ENCODE data around the gene COCH. TPM values are rescaled to one million over a fixed set of nuclear protein-coding genes. Genes with fewer than 3 reads are reported as not detected.

The COCH gene
- total RNA-seq, 1 donor from 2014 or later: 35.6 TPM

- no peaks in the 10 kb centered on the region for H3K36me3 ChIP-seq
- intact Hi-C loops (cut with DNase I): no loop called here
- H3K4me3 ChIP-seq: no peak overlapping the region
- H3K9me3 ChIP-seq: no peaks in the 10 kb centered on the region
- no peak for TF ChIP-seq CTCF (IDR thresholded peaks at IDR 0.05)
- no peaks in the 10 kb centered on the region for H3K27me3 ChIP-seq
- H3K4me1 ChIP-seq: no peaks in the 10 kb centered on the region
- no peak overlapping the region for H3K27ac ChIP-seq
- DNase-seq (ENCODE audit: extremely low spot score in 2 of 2): no peak
Measured at GRCh38 chr14:30868736-30869135, 5.6 kb upstream of the COCH start.

- Histone ChIP-seq H3K27me3 (no peaks in the 10 kb centered on the region), H3K9me3 (no peaks in the 10 kb centered on the region), H3K27ac (no peak overlapping the region), H3K4me1 (peaks cover 3% of the 10 kb centered on the region), H3K36me3 (no peaks in the 10 kb centered on the region), H3K4me3 (no peak overlapping the region)
- no peak for DNase-seq (ENCODE audit: extremely low spot score in 2 of 2)
- TF ChIP-seq POLR2A (IDR thresholded peaks at IDR 0.05) (no peak), POLR2AphosphoS5 (IDR thresholded peaks at IDR 0.05; ENCODE audit: insufficient read depth in 1 of 2, low read depth in 1 of 2) (no peak), CTCF (IDR thresholded peaks at IDR 0.05) (no peak)
- intact Hi-C loops (cut with DNase I): no loop called here
Measured at GRCh38 chr14:30869551-30870155, 4.7 kb upstream of the COCH start.

GRCh38 chr14:30872602-30873001, 1.8 kb upstream of the COCH start:
- Histone ChIP-seq H3K4me3 (no peak overlapping the region), H3K9me3 (no peaks in the 10 kb centered on the region), H3K4me1 (peaks cover 11% of the 10 kb centered on the region), H3K36me3 (no peaks in the 10 kb centered on the region), H3K27me3 (no peaks in the 10 kb centered on the region), H3K27ac (no peak overlapping the region)
- no peak for TF ChIP-seq POLR2A (IDR thresholded peaks at IDR 0.05)
- no peak for TF ChIP-seq CTCF (IDR thresholded peaks at IDR 0.05)
- TF ChIP-seq POLR2AphosphoS5 (IDR thresholded peaks at IDR 0.05; ENCODE audit: insufficient read depth in 1 of 2, low read depth in 1 of 2): no peak
- intact Hi-C loops (cut with DNase I): no loop called here
- no peak for DNase-seq (ENCODE audit: extremely low spot score in 2 of 2)

GRCh38 chr14:30873308-30874119, 845 bp upstream of the COCH start:
- no peak for DNase-seq (ENCODE audit: extremely low spot score in 2 of 2)
- Histone ChIP-seq H3K36me3 (no peaks in the 10 kb centered on the region), H3K4me1 (peaks cover 11% of the 10 kb centered on the region), H3K4me3 (peak overlapping the region; percentile 57 to 62), H3K27me3 (no peaks in the 10 kb centered on the region), H3K9me3 (no peaks in the 10 kb centered on the region), H3K27ac (peak overlapping the region; percentile 64)
- TF ChIP-seq CTCF (IDR thresholded peaks at IDR 0.05): no peak
- no peak for TF ChIP-seq POLR2AphosphoS5 (IDR thresholded peaks at IDR 0.05; ENCODE audit: insufficient read depth in 1 of 2, low read depth in 1 of 2)
- no peak for TF ChIP-seq POLR2A (IDR thresholded peaks at IDR 0.05)
- intact Hi-C loops (cut with DNase I): no loop called here
